ENCODE measurements around the gene TLCD1.

TLCD1 gene, protein sequence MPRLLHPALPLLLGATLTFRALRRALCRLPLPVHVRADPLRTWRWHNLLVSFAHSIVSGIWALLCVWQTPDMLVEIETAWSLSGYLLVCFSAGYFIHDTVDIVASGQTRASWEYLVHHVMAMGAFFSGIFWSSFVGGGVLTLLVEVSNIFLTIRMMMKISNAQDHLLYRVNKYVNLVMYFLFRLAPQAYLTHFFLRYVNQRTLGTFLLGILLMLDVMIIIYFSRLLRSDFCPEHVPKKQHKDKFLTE

DNA sequence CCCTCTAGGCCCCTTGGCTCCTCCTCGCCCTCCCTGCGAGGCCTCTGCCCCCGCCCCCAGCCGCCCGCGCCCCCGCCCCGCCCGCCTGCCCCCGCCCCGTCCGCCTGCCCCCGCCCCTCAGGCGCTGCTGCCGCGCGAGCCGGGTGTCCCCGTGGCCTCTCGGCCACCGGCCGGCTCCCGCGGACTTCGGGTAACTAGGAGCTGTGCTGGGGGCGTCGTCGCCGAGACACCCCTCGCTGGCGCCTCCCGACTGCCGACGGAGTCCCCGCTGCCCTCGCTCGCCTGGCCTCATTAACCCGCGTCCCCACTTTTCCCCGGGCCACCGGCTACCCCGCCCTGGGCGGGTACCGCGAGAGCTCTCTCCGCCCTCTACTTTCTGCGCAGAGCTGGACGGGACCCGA is at the start of gene TLCD1:
TLCD1 (minus strand) TSS at position 8 of the 401 bp plus-strand sequence. CDS start 136 bp downstream, outside the sequence.
- peak; percentile 19 for DNase-seq

DNA sequence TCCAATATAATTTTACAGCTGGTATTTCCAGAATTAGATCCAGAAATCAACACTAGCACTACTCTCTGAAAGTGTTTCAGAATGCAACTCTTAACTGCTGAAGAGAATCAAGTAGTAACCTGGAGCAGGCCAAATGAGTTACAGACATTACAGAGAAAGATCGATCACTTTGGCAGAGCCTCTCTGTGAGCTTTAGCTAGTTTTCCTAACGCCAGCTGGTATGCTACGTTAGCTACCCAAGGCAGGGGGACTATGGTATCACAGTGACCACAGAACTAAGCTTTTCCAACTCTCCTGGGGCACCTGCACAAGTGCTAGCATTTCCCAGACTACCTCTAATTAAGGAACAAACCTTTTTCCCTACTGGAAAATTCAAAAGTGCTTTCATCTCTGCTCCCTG is 48.2 kb upstream of the TLCD1 start:
- no peak for DNase-seq

- no peak for DNase-seq
These were observed 47.7 kb upstream of the TLCD1 start for GRCh38 chr17:28773736-28774135.

DNA sequence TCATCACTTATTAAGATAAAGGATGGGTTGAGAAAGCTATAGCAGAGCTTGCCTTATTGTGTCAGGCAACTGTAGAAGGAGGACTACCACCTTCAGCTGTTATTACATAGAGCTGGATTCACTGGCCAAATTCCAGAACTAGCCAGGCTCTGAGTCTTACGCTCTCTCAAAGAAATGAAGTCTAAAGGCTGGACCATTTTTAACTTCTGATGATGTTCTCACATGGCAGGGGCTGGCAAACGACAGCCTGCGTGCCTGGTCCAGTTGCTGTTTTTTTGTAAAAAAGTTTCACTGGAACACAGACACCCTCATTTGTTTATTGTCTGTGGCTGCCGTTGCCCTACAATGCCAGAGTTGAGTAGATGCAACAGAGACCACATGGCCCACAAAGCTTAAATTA is 39.0 kb upstream of the TLCD1 start:
- no peak for DNase-seq

DNA sequence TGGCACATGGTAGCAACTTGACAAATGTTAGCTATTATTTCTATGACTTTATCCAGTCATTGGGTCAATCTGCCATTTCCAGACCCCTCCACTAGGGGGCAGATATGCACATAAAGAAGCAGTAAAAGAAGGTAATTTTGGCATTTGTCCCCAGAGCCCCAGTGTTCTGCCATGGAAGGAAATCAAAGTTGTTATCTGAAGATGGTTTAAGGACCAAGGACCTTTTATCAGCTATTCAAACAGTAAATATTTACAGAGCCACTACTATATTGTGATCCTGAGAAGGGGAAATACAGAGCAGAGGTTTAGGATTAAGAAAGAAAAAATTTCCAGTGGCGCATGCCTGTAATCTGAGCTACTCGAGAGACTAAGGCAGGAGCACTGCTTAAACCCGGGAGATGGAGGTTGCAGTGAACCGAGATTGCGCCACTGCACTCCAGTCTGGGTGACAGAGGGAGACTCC is 37.8 kb upstream of the TLCD1 start:
- peak; percentile 42 for DNase-seq

DNA sequence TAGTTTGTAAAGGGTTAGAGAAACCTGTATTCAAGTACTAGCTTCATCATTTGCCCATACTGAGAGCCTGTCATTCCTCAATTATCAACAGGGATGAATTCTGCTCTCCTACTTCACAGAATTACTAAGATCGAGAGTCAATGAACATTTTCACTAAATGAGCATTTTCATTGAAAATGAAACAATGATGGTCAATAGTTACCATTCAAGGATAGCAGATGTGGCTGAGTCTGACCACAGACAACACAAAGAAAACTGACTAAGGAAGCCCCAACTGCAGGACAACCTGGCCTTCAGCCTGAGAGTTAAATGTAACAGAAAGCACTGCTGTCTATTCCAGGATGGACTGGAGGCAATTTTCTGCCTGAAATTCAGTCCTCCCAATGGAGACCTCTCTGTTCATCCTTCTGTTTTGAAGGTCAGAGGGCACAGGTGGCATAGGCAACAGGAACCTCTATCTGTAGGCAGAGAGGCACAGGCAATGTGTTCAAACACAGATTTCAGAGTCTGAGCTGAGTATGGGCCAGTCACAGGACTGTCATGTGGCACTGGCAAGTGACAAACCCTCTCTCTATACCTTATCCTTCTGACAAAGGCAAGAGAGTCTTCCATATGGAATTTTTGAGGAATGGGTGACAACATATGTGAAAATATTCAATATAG is 37.2 kb upstream of the TLCD1 start:
- DNase-seq: no peak

DNA sequence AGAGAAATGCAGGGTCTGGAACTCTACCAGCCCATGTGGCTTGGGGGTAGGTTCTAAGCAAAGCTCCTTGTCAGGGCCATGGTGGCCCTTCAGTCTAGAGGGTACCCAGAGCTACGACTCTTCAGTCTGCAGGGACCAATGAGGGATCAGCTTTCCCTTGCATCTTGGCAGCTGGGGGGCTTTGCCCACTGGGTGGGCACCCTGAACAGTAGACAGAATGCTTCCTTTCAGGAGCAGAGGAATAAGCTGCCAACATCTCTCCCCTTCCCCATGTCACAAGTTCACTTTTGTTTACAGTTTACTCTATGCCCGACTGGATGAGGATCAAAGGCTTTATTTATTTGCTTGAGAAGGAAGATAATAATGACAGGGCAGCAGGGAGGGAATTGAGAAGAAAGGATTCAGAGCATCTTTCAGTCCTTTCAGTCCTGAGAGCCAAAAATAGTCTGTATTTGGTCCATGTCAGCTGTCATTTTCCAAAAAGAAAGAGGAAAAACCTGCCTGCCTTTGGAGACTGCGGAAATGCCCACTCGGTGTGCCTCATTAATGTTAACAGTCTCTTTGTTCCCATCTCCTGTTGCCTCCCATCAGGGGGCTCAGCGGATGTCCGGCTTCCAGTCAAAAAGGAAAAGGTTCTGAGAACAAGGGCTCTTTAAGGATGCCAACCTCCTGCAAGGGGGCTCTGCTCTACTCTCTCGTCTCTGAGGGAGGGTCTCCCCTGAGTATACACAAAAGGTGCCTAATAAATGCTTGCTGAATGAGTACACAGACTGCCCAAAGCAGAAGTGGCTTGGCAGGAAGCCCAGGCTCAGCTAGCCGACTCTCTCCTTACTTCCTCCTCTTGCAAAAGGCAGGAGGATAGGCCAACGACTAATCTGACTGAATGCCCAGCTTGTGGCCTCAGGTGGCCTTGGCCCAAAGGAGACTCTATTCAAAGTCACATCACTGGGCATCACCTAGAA is 34.8 kb upstream of the TLCD1 start:
- no peak for DNase-seq

DNA sequence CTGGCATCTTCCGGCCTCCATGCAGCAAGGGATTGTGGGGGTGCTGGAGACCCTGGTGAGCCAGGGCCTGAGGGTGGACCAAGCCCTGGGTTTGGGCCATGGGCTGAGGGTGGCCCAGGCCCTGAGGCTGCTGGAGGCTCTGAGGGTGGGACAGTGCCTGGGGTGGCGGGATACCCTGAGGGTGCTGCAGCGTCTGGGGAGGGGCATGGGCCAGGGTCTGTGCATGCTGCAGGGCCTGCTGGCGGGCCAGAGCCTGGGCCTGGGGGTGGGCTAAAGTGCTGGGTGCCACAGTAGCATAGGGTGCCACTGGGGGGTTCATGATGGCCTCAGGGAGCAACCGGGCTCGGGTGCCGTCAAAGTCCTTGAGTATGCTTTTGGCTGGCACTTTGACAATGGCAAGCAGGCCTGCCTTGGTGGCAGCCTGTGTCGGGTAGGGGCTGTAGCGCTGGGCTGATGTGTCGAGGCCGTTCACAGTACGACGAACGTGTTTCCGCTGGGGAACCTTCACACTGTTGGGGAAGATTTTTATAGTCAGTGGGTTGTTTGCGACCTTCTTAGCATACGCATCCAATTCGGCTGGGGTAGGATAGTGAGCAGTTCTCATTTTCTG is 33.3 kb upstream of the TLCD1 start:
- DNase-seq: no peak

GRCh38 chr17:28758411-28759121 is 32.5 kb upstream of the TLCD1 start:
- no peak for DNase-seq

GRCh38 chr17:28756049-28756804 is 30.2 kb upstream of the TLCD1 start:
- no peak for DNase-seq

DNA sequence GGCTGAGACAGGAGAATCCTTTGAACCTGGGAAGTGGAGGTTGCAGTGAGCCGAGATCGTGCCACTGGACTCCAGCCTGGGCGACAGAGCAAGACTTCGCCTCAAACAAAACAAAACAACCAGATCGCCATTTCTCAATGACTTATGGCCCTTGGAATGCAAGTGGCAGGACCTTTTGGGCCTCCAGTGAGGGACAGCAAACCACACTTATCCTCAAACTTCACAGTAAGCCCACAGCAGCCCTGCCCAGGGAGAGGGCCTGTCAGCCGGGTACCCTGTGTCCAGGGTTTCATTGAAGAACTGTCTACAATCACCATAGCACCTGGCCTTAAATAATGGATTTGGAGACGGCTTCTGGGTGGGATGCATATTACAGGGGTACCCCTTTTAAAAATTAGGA is 29.5 kb upstream of the TLCD1 start:
- no peak for DNase-seq

- no peak for DNase-seq
These were observed 25.8 kb upstream of the TLCD1 start for GRCh38 chr17:28751600-28752366.

GRCh38 chr17:28750178-28751047 is 24.4 kb upstream of the TLCD1 start:
- peak; percentile 69 for DNase-seq

- no peak for DNase-seq
These were observed 23.6 kb upstream of the TLCD1 start for GRCh38 chr17:28749516-28750177.

GRCh38 chr17:28748852-28749515 is 23.0 kb upstream of the TLCD1 start:
- DNase-seq: no peak

DNA sequence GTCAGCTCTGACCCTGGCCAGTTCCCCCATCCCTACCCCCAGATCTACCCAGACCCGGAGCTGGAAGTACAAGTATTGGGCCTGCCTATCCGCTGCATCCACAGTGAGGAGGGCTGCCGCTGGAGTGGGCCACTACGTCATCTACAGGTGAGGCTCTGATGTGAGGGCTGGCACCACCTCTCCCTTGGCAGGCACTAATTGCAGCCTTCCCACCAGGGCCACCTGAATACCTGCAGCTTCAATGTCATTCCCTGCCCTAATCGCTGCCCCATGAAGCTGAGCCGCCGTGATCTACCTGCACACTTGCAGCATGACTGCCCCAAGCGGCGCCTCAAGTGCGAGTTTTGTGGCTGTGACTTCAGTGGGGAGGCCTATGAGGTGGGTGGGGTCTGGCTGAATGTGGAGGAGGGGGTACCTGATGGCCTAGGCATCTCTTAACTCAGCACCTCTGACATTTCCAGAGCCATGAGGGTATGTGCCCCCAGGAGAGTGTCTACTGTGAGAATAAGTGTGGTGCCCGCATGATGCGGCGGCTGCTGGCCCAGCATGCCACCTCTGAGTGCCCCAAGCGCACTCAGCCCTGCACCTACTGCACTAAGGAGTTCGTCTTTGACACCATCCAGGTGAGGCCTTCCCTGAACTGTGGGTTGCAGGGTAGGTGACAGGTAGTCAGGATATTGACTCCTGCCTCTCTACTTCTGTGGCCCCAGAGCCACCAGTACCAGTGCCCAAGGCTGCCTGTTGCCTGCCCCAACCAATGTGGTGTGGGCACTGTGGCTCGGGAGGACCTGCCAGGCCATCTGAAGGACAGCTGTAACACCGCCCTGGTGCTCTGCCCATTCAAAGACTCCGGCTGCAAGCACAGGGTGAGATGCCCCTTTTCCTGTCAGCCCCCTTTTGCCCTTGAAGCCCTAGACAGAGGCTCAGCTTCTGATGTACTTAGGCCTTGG is 22.0 kb upstream of the TLCD1 start:
- no peak for DNase-seq

DNA sequence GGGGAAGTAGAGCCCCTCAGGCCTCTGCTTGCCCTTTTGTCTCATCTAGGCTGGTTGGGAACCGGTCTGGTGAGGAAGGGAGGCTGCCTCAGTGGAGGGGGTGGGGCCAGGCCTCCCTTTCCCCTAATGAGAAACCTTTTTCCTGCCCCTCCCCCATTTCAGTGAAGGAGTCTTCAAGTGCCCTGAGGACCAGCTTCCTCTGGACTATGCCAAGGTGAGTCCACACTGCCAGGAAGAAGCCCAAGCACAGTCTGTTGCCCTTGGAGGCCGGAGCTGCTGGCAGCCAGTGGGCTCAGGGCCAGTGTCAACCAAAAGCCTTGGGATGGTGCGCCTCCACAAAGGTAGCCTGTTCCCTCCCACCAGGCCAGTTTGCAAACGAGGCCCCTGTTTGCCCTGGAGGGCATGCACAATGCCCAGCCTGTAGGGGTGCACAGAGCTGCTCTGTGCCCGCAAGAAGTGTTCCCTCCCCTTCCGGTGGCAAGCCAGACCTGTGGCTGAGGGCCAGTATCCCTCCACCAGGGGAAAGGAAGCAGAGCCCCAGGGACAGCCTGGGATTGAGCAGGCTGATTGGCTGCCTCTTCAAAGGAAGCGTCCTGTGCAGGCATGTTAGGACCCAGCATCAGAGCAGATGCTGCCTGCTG is 21.1 kb upstream of the TLCD1 start:
- peak; percentile 20 for DNase-seq

All from NCI-H524 treated with DMSO at 0.1 percent for 48 hours (cell line).